H9 (cell line): ENCODE results near the gene STOM. TPM values are rescaled to one million over a fixed set of nuclear protein-coding genes. Genes with fewer than 3 reads are reported as not detected.

ENCODE experiments used
- DNase-seq: peaks from one replicate; pipeline ENCODE4 v3.0.0-alpha.2; 2017
- H2AFZ ChIP-seq: one replicate; pipeline ENCODE4 v1.6.1; 2013; ENCODE audit warnings: mild to moderate bottlenecking, low read length, control low read depth, moderate library complexity
- H2AK5ac ChIP-seq: 2 replicates; pipeline ENCODE4 v1.6.1; 2013; ENCODE audit warnings: low read length, control low read depth, mixed read lengths; ENCODE audit not compliant: insufficient read length
- H2BK120ac ChIP-seq: one replicate; pipeline ENCODE4 v1.6.1; 2013; ENCODE audit warnings: low read depth, mild to moderate bottlenecking, low read length, control low read depth, inconsistent platforms; ENCODE audit not compliant: poor library complexity, severe bottlenecking
- H2BK12ac ChIP-seq: 2 replicates; pipeline ENCODE4 v1.6.1; 2013; ENCODE audit warnings: low read length, control low read depth, mixed read lengths, low read depth; ENCODE audit not compliant: insufficient read length
- H2BK15ac ChIP-seq: 2 replicates; pipeline ENCODE4 v1.6.1; 2013; ENCODE audit warnings: low read depth, low read length, control low read depth
- H2BK20ac ChIP-seq: one replicate; pipeline ENCODE4 v1.6.1; 2013; ENCODE audit warnings: low read depth, mild to moderate bottlenecking, low read length, control low read depth, inconsistent platforms; ENCODE audit not compliant: poor library complexity, severe bottlenecking
- H2BK5ac ChIP-seq: 2 replicates; pipeline ENCODE4 v1.6.1; 2013; ENCODE audit warnings: low read length, control low read depth, mixed read lengths; ENCODE audit not compliant: insufficient read length
- H3K14ac ChIP-seq: 2 replicates; pipeline ENCODE4 v1.6.1; 2013; ENCODE audit warnings: low read length, control low read depth; ENCODE audit not compliant: insufficient read depth
- H3K18ac ChIP-seq: 2 replicates; pipeline ENCODE4 v1.6.1; 2013; ENCODE audit warnings: low read depth, mild to moderate bottlenecking, mixed read lengths, low read length, control low read depth; ENCODE audit not compliant: insufficient read length
- H3K23ac ChIP-seq: 2 replicates; pipeline ENCODE4 v1.6.1; 2013; ENCODE audit warnings: low read length, control low read depth, mixed read lengths, low read depth; ENCODE audit not compliant: insufficient read length
- H3K23me2 ChIP-seq: 2 replicates; pipeline ENCODE4 v1.6.1; 2013; ENCODE audit warnings: low read depth, mild to moderate bottlenecking, mixed read lengths, low read length, control low read depth; ENCODE audit not compliant: insufficient read length, poor library complexity, severe bottlenecking
- H3K27ac ChIP-seq: 2 replicates; pipeline ENCODE4 v1.5.1; 2013; ENCODE audit warnings: low read length, control low read depth, mixed read lengths, low read depth; ENCODE audit not compliant: insufficient read length
- H3K27me3 ChIP-seq: 2 replicates; pipeline ENCODE4 v1.6.1; 2013; ENCODE audit warnings: low read length, control low read depth, inconsistent platforms; ENCODE audit not compliant: insufficient read depth
- H3K4ac ChIP-seq: 2 replicates; pipeline ENCODE4 v1.6.1; 2013; ENCODE audit warnings: low read depth, mild to moderate bottlenecking, control low read depth, inconsistent platforms, low read length, moderate library complexity
- H3K4me1 ChIP-seq: 2 replicates; pipeline ENCODE4 v1.6.1; 2013; ENCODE audit warnings: low read length, control low read depth, inconsistent platforms; ENCODE audit not compliant: insufficient read depth
- H3K4me2 ChIP-seq: 2 replicates; pipeline ENCODE4 v1.6.1; 2013; ENCODE audit warnings: low read length, control low read depth, mixed read lengths; ENCODE audit not compliant: insufficient read length, insufficient read depth
- H3K56ac ChIP-seq: 2 replicates; pipeline ENCODE4 v1.6.1; 2013; ENCODE audit warnings: low read depth, mild to moderate bottlenecking, mixed read lengths, low read length, control low read depth; ENCODE audit not compliant: insufficient read length
- H3K79me1 ChIP-seq: 2 replicates; pipeline ENCODE4 v1.6.1; 2013; ENCODE audit warnings: low read depth, mild to moderate bottlenecking, moderate library complexity, low read length, control low read depth, inconsistent platforms; ENCODE audit not compliant: insufficient read depth, poor library complexity, severe bottlenecking
- H3K79me2 ChIP-seq: 2 replicates; pipeline ENCODE4 v1.6.1; 2013; ENCODE audit warnings: low read length, control low read depth, inconsistent platforms; ENCODE audit not compliant: insufficient read depth
- H3K9ac ChIP-seq: 2 replicates; pipeline ENCODE4 v1.6.1; 2013; ENCODE audit warnings: low read length, control low read depth, mixed read lengths; ENCODE audit not compliant: insufficient read length; ENCODE audit errors: extremely low read depth
- H3K9me3 ChIP-seq: one replicate; pipeline ENCODE4 v1.6.1; 2013; ENCODE audit warnings: low read depth, low read length, inconsistent platforms; ENCODE audit not compliant: control insufficient read depth
- H3T11ph ChIP-seq: one replicate; pipeline ENCODE4 v1.6.1; 2013; ENCODE audit warnings: mild to moderate bottlenecking, low read length, control low read depth, inconsistent platforms
- H4K20me1 ChIP-seq: one replicate; pipeline ENCODE4 v1.6.1; 2013; ENCODE audit not compliant: control insufficient read depth, insufficient read length, insufficient read depth
- H4K5ac ChIP-seq: 2 replicates; pipeline ENCODE4 v1.6.1; 2013; ENCODE audit warnings: low read depth, mild to moderate bottlenecking, mixed read lengths, low read length, control low read depth; ENCODE audit not compliant: insufficient read length
- H4K8ac ChIP-seq: replicated peaks from 2 replicates; pipeline ENCODE4 v1.6.1; 2013; ENCODE audit warnings: low read length, control low read depth, mixed read lengths, low read depth; ENCODE audit not compliant: insufficient read length
- H4K91ac ChIP-seq: 2 replicates; pipeline ENCODE4 v1.6.1; 2013; ENCODE audit warnings: low read depth, mild to moderate bottlenecking, moderate library complexity, mixed read lengths, low read length, control low read depth; ENCODE audit not compliant: insufficient read length
- H3K27ac Mint-ChIP-seq, 3 experiments: 2 replicates in 2 of 3; 3 replicates in 1 of 3; pipeline ENCODE4 v1.8.0; 2020 to 2021; ENCODE audit warnings: mixed read lengths in 3 of 3, mild to moderate bottlenecking in 1 of 3, moderate library complexity in 1 of 3
- H3K27me3 Mint-ChIP-seq: 2 replicates; pipeline ENCODE4 v1.8.0; 2021; ENCODE audit warnings: low read depth, mild to moderate bottlenecking, moderate library complexity, mixed read lengths
- H3K36me3 Mint-ChIP-seq, 3 experiments: 2 replicates in 2 of 3; 3 replicates in 1 of 3; pipeline ENCODE4 v1.8.0; 2020 to 2021; ENCODE audit warnings: low read depth in 3 of 3, mixed read lengths in 3 of 3; ENCODE audit not compliant: insufficient read depth in 1 of 3
- H3K4me1 Mint-ChIP-seq, 2 experiments: 2 replicates each; pipeline ENCODE4 v1.8.0; 2020; ENCODE audit warnings: mixed read lengths in 2 of 2
- H3K4me3 Mint-ChIP-seq, 2 experiments: 2 replicates in 1 of 2; 3 replicates in 1 of 2; pipeline ENCODE4 v1.8.0; 2020 to 2021; ENCODE audit warnings: mild to moderate bottlenecking in 2 of 2, mixed read lengths in 2 of 2, moderate library complexity in 1 of 2
- H3K9me3 Mint-ChIP-seq, 2 experiments: 2 replicates in 1 of 2; 3 replicates in 1 of 2; pipeline ENCODE4 v1.8.0; 2020; ENCODE audit warnings: mild to moderate bottlenecking in 2 of 2, mixed read lengths in 2 of 2, moderate library complexity in 1 of 2
- WGBS: extraction: QIAGEN DNeasy Blood & Tissue Kit; methylation state at CpG from one replicate; pipeline ENCODE4 v1.1.7; 2013; ENCODE audit warnings: missing lambda C conversion rate, low lambda C conversion rate, mixed read lengths; ENCODE audit not compliant: insufficient read length; ENCODE audit errors: extremely low coverage; 5-methylcytosine and 5-hydroxymethylcytosine counted together
- total RNA-seq: library from RNA; stranded (reverse); gene quantifications from 2 replicates; pipeline ENCODE4 v1.2.1, GENCODE V29; 2021
- TF ChIP-seq, protein P1 (sequence below): fragments of 200-600 bp; sonication (generic); conservative IDR thresholded peaks from 3 replicates; pipeline ENCODE4 v1.8.0; 2021; ENCODE audit warnings: antibody characterized with exemption, mild to moderate bottlenecking

The STOM gene
- total RNA-seq, 1 experiment from 2014 or later: 15.3 TPM

DNA sequence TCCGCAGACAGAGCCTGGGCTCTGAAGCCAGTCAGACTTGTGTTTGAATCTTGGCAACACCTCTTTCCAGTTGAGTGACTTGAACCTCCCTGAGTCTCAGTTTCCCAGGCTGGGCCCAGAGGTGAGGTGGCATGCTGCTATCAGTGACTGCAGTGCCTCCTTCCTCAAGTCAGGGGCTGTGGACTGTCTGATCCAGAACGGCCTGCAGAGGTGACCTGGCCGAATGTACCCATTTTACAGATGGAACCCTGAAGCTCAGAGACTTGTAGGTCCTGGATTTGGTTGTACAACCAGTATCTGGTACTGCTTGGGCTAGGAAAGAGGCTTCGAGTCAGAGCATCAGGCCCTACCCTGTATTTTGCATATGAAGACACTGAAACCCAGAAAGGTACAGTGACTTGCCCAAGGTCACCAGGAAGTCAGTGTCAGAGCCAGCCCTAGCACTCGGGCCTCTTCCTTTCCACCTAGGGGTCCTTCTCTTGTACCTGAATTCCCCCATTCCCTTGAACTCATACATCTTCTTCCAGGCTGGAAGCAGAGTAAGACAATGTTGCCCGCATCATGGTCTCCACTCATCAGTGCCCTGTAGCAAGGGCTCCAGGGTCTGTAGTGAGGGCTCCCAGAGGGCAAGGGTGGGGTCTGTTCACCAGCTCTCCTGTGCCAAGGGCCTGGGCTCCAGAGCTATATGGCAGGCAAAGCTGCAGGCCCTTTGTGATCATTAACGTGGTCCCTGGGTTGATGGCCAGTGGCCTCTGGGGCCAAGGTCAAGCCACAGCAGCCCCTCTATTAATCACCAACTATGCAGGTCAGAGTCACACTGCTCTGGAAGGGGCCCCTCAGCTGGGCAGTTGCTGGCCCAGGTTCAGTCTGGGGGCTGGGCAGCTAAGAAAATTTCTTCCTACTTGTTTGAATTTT lies 73.6 kb downstream of the STOM start:
- no peak for DNase-seq
- Histone ChIP-seq H4K20me1 (no peaks in the 10 kb centered on the region), H3K27ac (no peak overlapping the region), H3K79me1 (no peaks in the 10 kb centered on the region), H3K14ac (no peak overlapping the region), H3K9me3 (no peaks in the 10 kb centered on the region), H2BK20ac (no peak overlapping the region), H3K4me1 (peaks cover 8% of the 10 kb centered on the region), H3K23ac (no peak overlapping the region), H4K8ac (no peak overlapping the region), H2BK12ac (no peak overlapping the region), H2AFZ (no peak overlapping the region), H2BK15ac (no peak overlapping the region), H2BK5ac (no peak overlapping the region), H3K56ac (no peak overlapping the region), H4K5ac (no peak overlapping the region), H3K27me3 (peaks cover 14% of the 10 kb centered on the region; the same call in 1 of the 2 replicates), H3K9ac (no peak overlapping the region), H2BK120ac (no peak overlapping the region), H2AK5ac (no peak overlapping the region), H4K91ac (no peak overlapping the region), H3K79me2 (no peaks in the 10 kb centered on the region), H3K23me2 (peaks cover 4% of the 10 kb centered on the region), H3K4me2 (no peak overlapping the region), H3K18ac (no peak overlapping the region), H3T11ph (no peak overlapping the region), H3K4ac (no peak overlapping the region)
- Mint-ChIP-seq H3K27ac (no peak overlapping the region; a peak in 1 of 7 replicates), H3K27me3 (peaks cover 96% of the 10 kb centered on the region), H3K4me1 (peaks cover 23 to 33% of the 10 kb centered on the region in 2 experiments), H3K36me3 (peaks cover 0 to 1% (median 0%) of the 10 kb centered on the region in 3 experiments; a peak in 1 of 7 replicates), H3K4me3 (no peak overlapping the region), H3K9me3 (no peaks in the 10 kb centered on the region; a peak in 1 of 5 replicates)
- no CpG with 5 or more reads among the region's 7 CpGs for WGBS
- TF ChIP-seq, protein P1, sequence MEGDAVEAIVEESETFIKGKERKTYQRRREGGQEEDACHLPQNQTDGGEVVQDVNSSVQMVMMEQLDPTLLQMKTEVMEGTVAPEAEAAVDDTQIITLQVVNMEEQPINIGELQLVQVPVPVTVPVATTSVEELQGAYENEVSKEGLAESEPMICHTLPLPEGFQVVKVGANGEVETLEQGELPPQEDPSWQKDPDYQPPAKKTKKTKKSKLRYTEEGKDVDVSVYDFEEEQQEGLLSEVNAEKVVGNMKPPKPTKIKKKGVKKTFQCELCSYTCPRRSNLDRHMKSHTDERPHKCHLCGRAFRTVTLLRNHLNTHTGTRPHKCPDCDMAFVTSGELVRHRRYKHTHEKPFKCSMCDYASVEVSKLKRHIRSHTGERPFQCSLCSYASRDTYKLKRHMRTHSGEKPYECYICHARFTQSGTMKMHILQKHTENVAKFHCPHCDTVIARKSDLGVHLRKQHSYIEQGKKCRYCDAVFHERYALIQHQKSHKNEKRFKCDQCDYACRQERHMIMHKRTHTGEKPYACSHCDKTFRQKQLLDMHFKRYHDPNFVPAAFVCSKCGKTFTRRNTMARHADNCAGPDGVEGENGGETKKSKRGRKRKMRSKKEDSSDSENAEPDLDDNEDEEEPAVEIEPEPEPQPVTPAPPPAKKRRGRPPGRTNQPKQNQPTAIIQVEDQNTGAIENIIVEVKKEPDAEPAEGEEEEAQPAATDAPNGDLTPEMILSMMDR: no peak
